Panc1 (cell line): ENCODE results near the gene IRGQ.

Source experiments
- CTCF ChIP-seq: fragments of 450-650 bp; IDR thresholded peaks from 2 replicates; pipeline ENCODE4 v1.5.1; 2017; ENCODE audit warnings: mild to moderate bottlenecking
- SIN3A ChIP-seq: IDR thresholded peaks from 2 replicates; pipeline ENCODE4 v1.6.1; 2012; ENCODE audit warnings: low read depth, mild to moderate bottlenecking, low read length, moderate library complexity, borderline replicate concordance; ENCODE audit not compliant: insufficient read depth
- TCF7L2 ChIP-seq: IDR thresholded peaks from 2 replicates; pipeline ENCODE4 v1.6.1; 2011; ENCODE audit warnings: mild to moderate bottlenecking, low read depth, low read length, inconsistent platforms
- TF ChIP-seq, protein P1 (sequence below), 2 experiments: IDR thresholded peaks; 2 replicates each; pipeline ENCODE4 v1.6.1; 2011 to 2012; ENCODE audit warnings: low read depth in 2 of 2, control low read depth in 1 of 2, low read length in 1 of 2, mild to moderate bottlenecking in 1 of 2, moderate library complexity in 1 of 2; ENCODE audit not compliant: insufficient read depth in 1 of 2

- TF ChIP-seq CTCF (no peak), TCF7L2 (no peak), SIN3A (no peak)
- TF ChIP-seq, protein P1, sequence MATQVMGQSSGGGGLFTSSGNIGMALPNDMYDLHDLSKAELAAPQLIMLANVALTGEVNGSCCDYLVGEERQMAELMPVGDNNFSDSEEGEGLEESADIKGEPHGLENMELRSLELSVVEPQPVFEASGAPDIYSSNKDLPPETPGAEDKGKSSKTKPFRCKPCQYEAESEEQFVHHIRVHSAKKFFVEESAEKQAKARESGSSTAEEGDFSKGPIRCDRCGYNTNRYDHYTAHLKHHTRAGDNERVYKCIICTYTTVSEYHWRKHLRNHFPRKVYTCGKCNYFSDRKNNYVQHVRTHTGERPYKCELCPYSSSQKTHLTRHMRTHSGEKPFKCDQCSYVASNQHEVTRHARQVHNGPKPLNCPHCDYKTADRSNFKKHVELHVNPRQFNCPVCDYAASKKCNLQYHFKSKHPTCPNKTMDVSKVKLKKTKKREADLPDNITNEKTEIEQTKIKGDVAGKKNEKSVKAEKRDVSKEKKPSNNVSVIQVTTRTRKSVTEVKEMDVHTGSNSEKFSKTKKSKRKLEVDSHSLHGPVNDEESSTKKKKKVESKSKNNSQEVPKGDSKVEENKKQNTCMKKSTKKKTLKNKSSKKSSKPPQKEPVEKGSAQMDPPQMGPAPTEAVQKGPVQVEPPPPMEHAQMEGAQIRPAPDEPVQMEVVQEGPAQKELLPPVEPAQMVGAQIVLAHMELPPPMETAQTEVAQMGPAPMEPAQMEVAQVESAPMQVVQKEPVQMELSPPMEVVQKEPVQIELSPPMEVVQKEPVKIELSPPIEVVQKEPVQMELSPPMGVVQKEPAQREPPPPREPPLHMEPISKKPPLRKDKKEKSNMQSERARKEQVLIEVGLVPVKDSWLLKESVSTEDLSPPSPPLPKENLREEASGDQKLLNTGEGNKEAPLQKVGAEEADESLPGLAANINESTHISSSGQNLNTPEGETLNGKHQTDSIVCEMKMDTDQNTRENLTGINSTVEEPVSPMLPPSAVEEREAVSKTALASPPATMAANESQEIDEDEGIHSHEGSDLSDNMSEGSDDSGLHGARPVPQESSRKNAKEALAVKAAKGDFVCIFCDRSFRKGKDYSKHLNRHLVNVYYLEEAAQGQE (IDR thresholded peaks at IDR 0.05; ENCODE audit: insufficient read depth in 1 of 2, low read depth in 2 of 2, low read length in 1 of 2) = no peak
Observed at GRCh38 chr19:43596842-43597461, 1.0 kb upstream of the IRGQ start.
